A549 (cell line): ENCODE measurements around the gene COPS7A. TPM values are rescaled to one million over a fixed set of nuclear protein-coding genes. Genes with fewer than 3 reads are reported as not detected.

Source experiments
- ATOH8 ChIP-seq: fragments of 250-450 bp; sonication (Bioruptor Pico); IDR thresholded peaks from 2 replicates; pipeline ENCODE4 v1.5.0; 2020; ENCODE audit warnings: low read depth, mild to moderate bottlenecking, moderate library complexity
- CBX2 ChIP-seq: fragments of 200-600 bp; sonication (generic); IDR thresholded peaks from 2 replicates; pipeline ENCODE4 v1.6.1; 2016; ENCODE audit warnings: low read depth, mild to moderate bottlenecking, borderline replicate concordance
- CEBPB ChIP-seq, 2 experiments: fragments of >200 bp in 1 of 2; sonication (Bioruptor Twin) in 1 of 2; formaldehyde crosslinking in 1 of 2; IDR thresholded peaks; 2 replicates each; pipeline ENCODE4 v1.6.1; 2012 to 2016
- CHD4 ChIP-seq: fragments of 200-600 bp; sonication (generic); IDR thresholded peaks from 2 replicates; pipeline ENCODE4 v1.6.1; 2016; ENCODE audit warnings: antibody characterized with exemption, mild to moderate bottlenecking, borderline replicate concordance
- EHF ChIP-seq: fragments of 250-450 bp; sonication (Bioruptor Pico); IDR thresholded peaks from 2 replicates; pipeline ENCODE4 v1.5.0; 2020; ENCODE audit warnings: mild to moderate bottlenecking
- GATA3 ChIP-seq: IDR thresholded peaks from 2 replicates; pipeline ENCODE4 v1.6.1; 2012; ENCODE audit warnings: borderline replicate concordance
- HDAC2 ChIP-seq: fragments of 200-600 bp; sonication (generic); IDR thresholded peaks from 2 replicates; pipeline ENCODE4 v1.6.1; 2016
- HES2 ChIP-seq: fragments of >200 bp; sonication (Bioruptor Twin); formaldehyde crosslinking; IDR thresholded peaks from 2 replicates; pipeline ENCODE4 v1.6.1; 2016
- HEYL ChIP-seq: fragments of 250-450 bp; sonication (Bioruptor Pico); IDR thresholded peaks from 2 replicates; pipeline ENCODE4 v1.8.0; 2021; ENCODE audit warnings: mild to moderate bottlenecking, moderate library complexity
- HOXB5 ChIP-seq: fragments of 250-450 bp; sonication (Bioruptor Pico); IDR thresholded peaks from 2 replicates; pipeline ENCODE4 v1.5.0; 2020; ENCODE audit warnings: mild to moderate bottlenecking, moderate library complexity
- JUN ChIP-seq, 2 experiments: fragments of >200 bp; sonication (Bioruptor Twin); formaldehyde crosslinking; IDR thresholded peaks; 2 replicates in 1 of 2; 3 replicates in 1 of 2; pipeline ENCODE4 v1.6.1; 2016 to 2017
- MAZ ChIP-seq: fragments of 150-350 bp; IDR thresholded peaks from 2 replicates; pipeline ENCODE4 v1.6.1; 2014; ENCODE audit warnings: antibody characterized with exemption, low read depth, low read length, borderline replicate concordance
- NFE2L2 ChIP-seq: fragments of 150-350 bp; conservative IDR thresholded peaks from 2 replicates; pipeline ENCODE4 v1.6.1; 2014; ENCODE audit warnings: low read length
- NPAS2 ChIP-seq: fragments of 250-450 bp; sonication (Bioruptor Pico); IDR thresholded peaks from 2 replicates; pipeline ENCODE4 v1.8.0; 2022; ENCODE audit warnings: mild to moderate bottlenecking, moderate library complexity, borderline replicate concordance
- NR3C1 ChIP-seq: fragments of >200 bp; sonication (Bioruptor Twin); formaldehyde crosslinking; IDR thresholded peaks from 3 replicates; pipeline ENCODE4 v1.6.1; 2017
- PHF8 ChIP-seq: fragments of 200-600 bp; sonication (generic); IDR thresholded peaks from 2 replicates; pipeline ENCODE4 v1.6.1; 2016; ENCODE audit warnings: low read depth, mild to moderate bottlenecking, antibody characterized with exemption, moderate library complexity, borderline replicate concordance
- POLR2A ChIP-seq: IDR thresholded peaks from 2 replicates; pipeline ENCODE4 v1.6.1; 2012; ENCODE audit warnings: mild to moderate bottlenecking, low read length
- RAD21 ChIP-seq, 2 experiments: fragments of >200 bp in 1 of 2; sonication (Bioruptor Twin) in 1 of 2; formaldehyde crosslinking in 1 of 2; IDR thresholded peaks in 1 of 2; conservative IDR thresholded peaks in 1 of 2; 2 replicates in 1 of 2; 3 replicates in 1 of 2; pipeline ENCODE4 v1.6.1; 2012 to 2018; ENCODE audit warnings: inconsistent platforms in 1 of 2
- RARB ChIP-seq: fragments of 250-450 bp; sonication (Bioruptor Pico); IDR thresholded peaks from 2 replicates; pipeline ENCODE4 v1.8.0; 2021; ENCODE audit warnings: mild to moderate bottlenecking, moderate library complexity
- RCOR1 ChIP-seq: fragments of 150-350 bp; IDR thresholded peaks from 2 replicates; pipeline ENCODE4 v1.6.1; 2014; ENCODE audit warnings: antibody characterized with exemption, low read length, low read depth
- REST ChIP-seq: fragments of 200-600 bp; sonication (generic); IDR thresholded peaks from 2 replicates; pipeline ENCODE4 v1.6.1; 2016; ENCODE audit warnings: antibody characterized with exemption, mild to moderate bottlenecking, moderate library complexity
- RFX5 ChIP-seq: fragments of 450-650 bp; IDR thresholded peaks from 2 replicates; pipeline ENCODE4 v1.7.1; 2014; ENCODE audit warnings: antibody characterized with exemption, mild to moderate bottlenecking, moderate library complexity
- SMC3 ChIP-seq: fragments of >200 bp; sonication (Bioruptor Twin); formaldehyde crosslinking; IDR thresholded peaks from 3 replicates; pipeline ENCODE4 v1.6.1; 2018; ENCODE audit warnings: inconsistent platforms
- SREBF2 ChIP-seq: fragments of 450-650 bp; IDR thresholded peaks from 2 replicates; pipeline ENCODE4 v1.6.1; 2014; ENCODE audit warnings: mild to moderate bottlenecking, moderate library complexity
- TP53 ChIP-seq: fragments of 250-450 bp; sonication (Bioruptor Pico); IDR thresholded peaks from 2 replicates; pipeline ENCODE4 v1.5.0; 2021; ENCODE audit warnings: mild to moderate bottlenecking, moderate library complexity
- ZC3H11A ChIP-seq: fragments of 450-650 bp; IDR thresholded peaks from 2 replicates; pipeline ENCODE4 v1.6.1; 2014; ENCODE audit warnings: antibody characterized with exemption, mild to moderate bottlenecking
- ZFP36 ChIP-seq: fragments of 450-650 bp; IDR thresholded peaks from 2 replicates; pipeline ENCODE4 v1.6.1; 2014; ENCODE audit warnings: borderline replicate concordance; ENCODE audit not compliant: partially characterized antibody
- ZNF302 ChIP-seq: fragments of 250-450 bp; sonication (Bioruptor Pico); IDR thresholded peaks from 2 replicates; pipeline ENCODE4 v1.9.0; 2021; ENCODE audit warnings: inconsistent platforms, mild to moderate bottlenecking, moderate library complexity
- ZSCAN20 ChIP-seq: fragments of 250-450 bp; sonication (Bioruptor Pico); IDR thresholded peaks from 2 replicates; pipeline ENCODE4 v1.8.0; 2022; ENCODE audit warnings: mild to moderate bottlenecking, moderate library complexity
- polyA plus RNA-seq, 4 experiments: library from polyadenylated mRNA; depleted of rRNA in 3 of 4; stranded (reverse); fragments of >200 nt; fragmentation: RNase III in 1 of 4; extraction: RNeasy Plus Mini Kit Qiagen cat#74134 plus additional on column Dnase treatment in 1 of 4; gene quantifications; 2 replicates in 3 of 4; 3 replicates in 1 of 4; pipeline ENCODE4 v1.2.3, GENCODE V29; 2011 to 2017
- TF ChIP-seq, protein P1 (sequence below): IDR thresholded peaks from 2 replicates; pipeline ENCODE4 v1.6.1; 2012
- TF ChIP-seq, protein P2 (sequence below): IDR thresholded peaks from 2 replicates; pipeline ENCODE4 v1.6.1; 2012; ENCODE audit warnings: low read depth, borderline replicate concordance
- TF ChIP-seq, protein P3 (sequence below): fragments of 250-450 bp; sonication (Bioruptor Pico); IDR thresholded peaks from 2 replicates; pipeline ENCODE4 v1.5.0; 2021; ENCODE audit warnings: mild to moderate bottlenecking, moderate library complexity, borderline replicate concordance
- TF ChIP-seq, protein P4 (sequence below): IDR thresholded peaks from 2 replicates; pipeline ENCODE4 v1.6.1; 2012

COPS7A gene
- polyA plus RNA-seq, 2 of the 4 experiments (the other 2 are of a cell fraction): 46.9 to 78.8 TPM

DNA sequence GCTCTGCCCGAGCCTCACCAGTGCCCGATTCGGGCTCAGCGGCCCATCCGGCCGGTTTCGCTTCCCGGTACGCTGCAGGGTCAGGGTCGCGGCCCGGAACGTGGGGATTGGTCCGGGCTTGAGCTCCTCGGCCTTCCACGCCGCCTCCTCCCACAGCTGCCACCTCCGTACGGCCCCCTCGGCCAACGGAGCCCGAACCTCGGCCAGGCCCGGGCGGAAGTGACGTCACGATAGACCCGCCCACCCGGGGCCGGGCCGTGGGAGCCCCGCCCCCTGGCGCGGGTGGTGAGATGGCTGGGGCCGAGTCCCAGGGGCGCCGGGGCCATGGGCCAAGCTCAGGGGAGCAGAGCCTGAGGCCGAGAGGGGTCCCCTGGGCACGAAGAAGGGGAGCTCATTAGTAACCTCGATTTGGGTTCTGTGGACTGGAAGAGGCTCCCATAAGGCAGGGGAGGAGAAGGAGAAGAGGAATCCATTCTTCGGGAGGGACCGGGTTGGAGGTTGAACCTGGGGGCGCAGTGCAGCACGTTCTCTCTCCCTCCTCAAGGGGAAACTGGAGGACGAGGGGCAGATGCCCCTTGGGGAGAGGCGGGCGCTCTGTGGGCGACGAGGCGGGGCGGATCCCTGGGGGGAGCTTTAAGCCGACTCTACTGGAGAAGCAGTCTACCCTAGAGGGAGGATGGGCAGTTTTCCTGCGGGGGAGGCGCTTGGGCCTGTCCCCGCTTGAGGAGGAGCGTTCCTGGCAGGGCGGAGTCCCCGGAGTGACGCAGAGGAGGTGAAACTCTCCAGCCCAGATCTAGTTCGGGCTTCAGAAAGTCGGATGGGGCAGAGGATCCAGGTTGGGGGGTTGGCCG lies 29.3 kb downstream of the COPS7A start, which contains the start of gene MLF2 (continued):
- TF ChIP-seq CHD4 (no peak), NFE2L2 (no peak), SREBF2 (no peak), ZSCAN20 (CRISPR knock-in tag) (no peak), ZNF302 (CRISPR knock-in tag) (no peak), RCOR1 (no peak), ZFP36 (no peak), NR3C1 (no peak), ATOH8 (CRISPR knock-in tag) (no peak), MAZ (peak; percentile 49; the same call in 1 of the 2 replicates), NPAS2 (CRISPR knock-in tag) (no peak), RAD21 (conservative IDR thresholded peaks at IDR 0.05 in 1 of 2, IDR thresholded peaks at IDR 0.05 in 1 of 2) (no peak; a peak in 2 of 5 replicates), ZC3H11A (no peak), HDAC2 (no peak), RFX5 (0 out of 2 replicates have a peak, but pooled peaks have one; percentile 58), REST (no peak), PHF8 (peak; percentile 96), CEBPB (IDR thresholded peaks at IDR 0.05) (no peak), POLR2A (peak; percentile 94), HOXB5 (no peak), JUN (IDR thresholded peaks at IDR 0.05) (peak; percentile 91 to 92; a peak in 4 of 5 replicates), HES2 (no peak), EHF (no peak), CBX2 (no peak), HEYL (CRISPR knock-in tag) (no peak), SMC3 (no peak), TP53 (CRISPR knock-in tag) (peak; percentile 63; the same call in 1 of the 2 replicates), RARB (peak; percentile 39; the same call in 1 of the 2 replicates), GATA3 (no peak)
- TF ChIP-seq, protein P1, sequence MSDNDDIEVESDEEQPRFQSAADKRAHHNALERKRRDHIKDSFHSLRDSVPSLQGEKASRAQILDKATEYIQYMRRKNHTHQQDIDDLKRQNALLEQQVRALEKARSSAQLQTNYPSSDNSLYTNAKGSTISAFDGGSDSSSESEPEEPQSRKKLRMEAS: peak; percentile 71; the same call in 1 of the 2 replicates
- TF ChIP-seq, protein P2, sequence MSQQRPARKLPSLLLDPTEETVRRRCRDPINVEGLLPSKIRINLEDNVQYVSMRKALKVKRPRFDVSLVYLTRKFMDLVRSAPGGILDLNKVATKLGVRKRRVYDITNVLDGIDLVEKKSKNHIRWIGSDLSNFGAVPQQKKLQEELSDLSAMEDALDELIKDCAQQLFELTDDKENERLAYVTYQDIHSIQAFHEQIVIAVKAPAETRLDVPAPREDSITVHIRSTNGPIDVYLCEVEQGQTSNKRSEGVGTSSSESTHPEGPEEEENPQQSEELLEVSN: no peak
- TF ChIP-seq, protein P3, sequence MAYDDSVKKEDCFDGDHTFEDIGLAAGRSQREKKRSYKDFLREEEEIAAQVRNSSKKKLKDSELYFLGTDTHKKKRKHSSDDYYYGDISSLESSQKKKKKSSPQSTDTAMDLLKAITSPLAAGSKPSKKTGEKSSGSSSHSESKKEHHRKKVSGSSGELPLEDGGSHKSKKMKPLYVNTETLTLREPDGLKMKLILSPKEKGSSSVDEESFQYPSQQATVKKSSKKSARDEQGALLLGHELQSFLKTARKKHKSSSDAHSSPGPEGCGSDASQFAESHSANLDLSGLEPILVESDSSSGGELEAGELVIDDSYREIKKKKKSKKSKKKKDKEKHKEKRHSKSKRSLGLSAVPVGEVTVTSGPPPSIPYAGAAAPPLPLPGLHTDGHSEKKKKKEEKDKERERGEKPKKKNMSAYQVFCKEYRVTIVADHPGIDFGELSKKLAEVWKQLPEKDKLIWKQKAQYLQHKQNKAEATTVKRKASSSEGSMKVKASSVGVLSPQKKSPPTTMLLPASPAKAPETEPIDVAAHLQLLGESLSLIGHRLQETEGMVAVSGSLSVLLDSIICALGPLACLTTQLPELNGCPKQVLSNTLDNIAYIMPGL (CRISPR knock-in tag): no peak
- TF ChIP-seq, protein P4, sequence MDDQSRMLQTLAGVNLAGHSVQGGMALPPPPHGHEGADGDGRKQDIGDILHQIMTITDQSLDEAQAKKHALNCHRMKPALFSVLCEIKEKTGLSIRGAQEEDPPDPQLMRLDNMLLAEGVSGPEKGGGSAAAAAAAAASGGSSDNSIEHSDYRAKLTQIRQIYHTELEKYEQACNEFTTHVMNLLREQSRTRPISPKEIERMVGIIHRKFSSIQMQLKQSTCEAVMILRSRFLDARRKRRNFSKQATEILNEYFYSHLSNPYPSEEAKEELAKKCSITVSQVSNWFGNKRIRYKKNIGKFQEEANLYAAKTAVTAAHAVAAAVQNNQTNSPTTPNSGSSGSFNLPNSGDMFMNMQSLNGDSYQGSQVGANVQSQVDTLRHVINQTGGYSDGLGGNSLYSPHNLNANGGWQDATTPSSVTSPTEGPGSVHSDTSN: peak; percentile 37
